ENCODE measurements around the gene CTXN1.
"Not testable (repeated sequence)": the region's sequence is repeated elsewhere in the genome, so short reads cannot be mapped to it uniquely, and the experiment has no call there.

Gene CTXN1

DNA sequence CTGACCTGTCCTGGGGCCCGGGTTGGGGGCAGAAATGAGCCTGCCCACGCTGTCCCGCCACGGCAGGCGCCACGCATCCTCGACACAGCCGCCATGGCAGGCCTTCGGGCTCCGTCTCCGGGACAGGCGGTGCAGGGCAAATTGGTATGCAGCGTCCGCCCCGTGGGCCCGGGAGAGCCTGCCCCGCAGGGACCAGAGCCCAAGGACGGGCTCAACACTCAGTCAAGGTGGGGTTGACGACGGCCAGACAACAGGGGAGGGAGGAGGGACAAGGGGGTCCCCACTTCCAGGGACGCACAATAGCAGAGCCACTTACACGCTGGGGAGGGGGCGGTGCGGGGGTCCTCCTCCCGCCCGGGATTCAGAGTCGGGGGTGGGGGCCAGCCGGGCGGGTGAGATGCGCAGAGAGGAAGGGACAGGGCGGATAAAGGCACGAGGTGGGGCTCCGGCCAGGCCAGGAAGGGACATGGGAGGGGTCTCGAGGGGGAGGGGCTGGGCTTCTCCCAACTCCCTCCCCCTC, 1.2 kb downstream of the CTXN1 start:
- DNase-seq: no peak

DNA sequence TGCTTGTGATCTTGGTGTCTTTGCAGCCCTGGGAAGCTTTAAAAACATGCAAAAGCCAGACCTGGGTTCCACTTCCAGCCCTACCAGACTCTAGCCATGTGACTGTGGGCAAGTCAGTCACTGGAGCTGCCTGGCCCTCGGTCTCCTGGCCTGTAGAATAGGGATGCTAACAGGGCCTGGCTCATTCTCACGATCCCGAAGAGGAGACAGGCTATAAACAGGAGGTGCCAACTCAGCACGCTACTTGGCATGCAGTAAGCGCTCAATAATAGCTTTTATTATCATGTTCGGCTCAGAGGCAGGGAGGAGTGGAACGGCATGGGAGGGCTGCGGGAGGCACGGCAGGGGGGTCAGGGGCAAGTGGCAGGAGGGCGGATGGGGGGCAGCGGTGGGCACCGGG, 1.7 kb downstream of the CTXN1 start:
- no peak for DNase-seq

- no peak for DNase-seq
These were observed 2.4 kb downstream of the CTXN1 start for GRCh38 chr19:7923295-7924191.

DNA sequence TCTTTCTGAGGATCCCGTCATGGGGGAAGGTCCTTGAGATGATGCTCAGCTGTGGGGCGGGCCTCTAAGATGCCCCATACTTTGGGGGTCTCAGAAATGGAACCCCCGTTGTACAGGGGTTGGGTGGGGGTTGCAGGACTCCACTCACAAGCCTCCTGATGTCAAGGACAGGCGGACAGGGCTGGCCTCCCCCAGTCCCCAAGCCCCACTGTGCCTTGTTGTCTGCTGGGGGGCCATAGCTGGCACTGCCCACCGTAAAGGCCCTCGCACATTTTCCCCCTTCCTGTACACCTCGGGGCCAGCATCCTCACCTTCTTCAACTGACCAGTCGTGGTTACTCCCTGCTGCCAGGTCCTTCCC, 3.1 kb downstream of the CTXN1 start:
- DNase-seq: no peak

- no peak for DNase-seq
These were observed 3.7 kb downstream of the CTXN1 start for GRCh38 chr19:7921967-7922835.

DNA sequence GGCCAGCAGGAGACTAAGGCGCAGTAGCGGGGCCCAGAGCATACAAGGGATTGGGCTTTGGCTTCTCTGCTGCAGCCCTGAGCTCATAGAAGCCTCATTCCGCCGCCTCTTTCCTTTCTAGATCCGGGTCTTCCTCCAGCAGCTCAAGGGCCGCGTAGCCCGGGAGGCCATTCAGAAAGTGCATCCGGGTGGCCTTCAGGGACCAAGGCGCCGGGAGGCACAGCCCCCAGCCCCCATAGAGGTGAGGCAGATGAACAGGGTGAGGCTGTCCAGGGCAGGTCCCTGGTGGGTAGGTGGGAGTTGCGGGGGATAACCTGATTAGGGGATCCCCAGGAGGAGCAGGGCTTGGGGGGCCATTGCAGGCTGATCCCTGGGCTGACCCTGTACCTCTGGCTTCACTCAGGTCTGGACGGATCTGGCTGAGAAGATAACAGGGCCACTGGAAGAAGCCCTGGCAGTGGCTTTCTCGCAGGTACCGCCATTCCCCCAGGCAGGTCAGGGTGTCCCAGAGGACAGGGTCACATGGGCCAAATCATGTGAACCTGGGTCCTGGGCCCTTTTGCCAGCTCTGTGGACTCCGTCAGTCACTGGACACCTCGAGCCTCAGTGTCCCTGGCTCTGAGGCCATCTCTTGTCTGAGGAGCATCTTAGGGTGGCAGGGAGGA, 4.5 kb downstream of the CTXN1 start:
- DNase-seq: no peak

GRCh38 chr19:7920519-7921301, 5.2 kb downstream of the CTXN1 start:
- peak; percentile 95 for DNase-seq

- DNase-seq: peak; percentile 90
These were observed 6.1 kb downstream of the CTXN1 start, which contains the start of gene SNAPC2 for GRCh38 chr19:7919610-7920518. TSS of gene SNAPC2 (plus strand) at chr19:7920338. CDS start at chr19:7920367, 29 bp downstream.

- no peak for DNase-seq
These were observed 7.1 kb downstream of the CTXN1 start for GRCh38 chr19:7918615-7919421.

GRCh38 chr19:7918062-7918614, 7.8 kb downstream of the CTXN1 start:
- not testable (repeated sequence) for DNase-seq

DNA sequence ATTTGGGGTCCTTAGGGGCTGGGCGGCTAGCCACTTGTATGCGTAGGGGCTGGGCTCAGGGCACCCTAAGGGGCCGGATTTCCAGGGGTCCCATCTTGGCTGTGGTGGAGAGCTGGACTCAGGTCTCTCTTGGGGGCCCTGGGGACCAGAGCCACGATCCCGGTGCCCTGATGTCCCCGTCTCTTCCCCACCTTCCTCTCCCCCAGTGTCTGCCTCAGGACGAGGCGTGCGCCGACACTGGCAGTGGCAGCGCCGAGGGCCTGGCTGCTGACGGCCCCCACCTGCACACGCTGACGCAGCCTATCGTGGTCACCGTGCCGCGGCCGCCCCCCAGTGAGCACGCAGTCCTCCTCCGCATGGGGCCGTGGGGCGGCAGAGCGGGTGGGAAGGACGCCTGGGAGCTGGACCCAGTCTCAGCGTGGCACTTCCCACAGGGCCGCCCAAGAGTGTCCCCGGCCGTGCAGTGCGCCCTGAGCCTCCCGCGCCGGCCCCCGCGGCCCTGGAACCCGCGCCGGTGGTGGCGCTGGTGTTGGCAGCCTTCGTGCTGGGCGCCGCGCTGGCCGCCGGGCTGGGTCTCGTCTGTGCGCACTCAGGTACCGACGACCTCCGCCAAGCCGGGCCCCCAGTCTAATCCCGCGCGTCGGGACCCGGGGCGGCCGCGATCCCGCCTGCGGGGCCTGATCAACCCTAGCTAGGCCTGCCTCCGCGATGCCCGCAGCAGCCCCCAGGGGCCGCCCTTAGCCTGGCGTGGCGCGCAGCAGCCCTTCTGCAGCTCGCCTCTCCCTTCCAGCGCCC, 8.5 kb downstream of the CTXN1 start:
- no peak for DNase-seq

- no peak for DNase-seq
These were observed 9.0 kb downstream of the CTXN1 start for GRCh38 chr19:7916955-7917266.

- DNase-seq: no peak
These were observed 9.6 kb downstream of the CTXN1 start for GRCh38 chr19:7916103-7916954.

DNA sequence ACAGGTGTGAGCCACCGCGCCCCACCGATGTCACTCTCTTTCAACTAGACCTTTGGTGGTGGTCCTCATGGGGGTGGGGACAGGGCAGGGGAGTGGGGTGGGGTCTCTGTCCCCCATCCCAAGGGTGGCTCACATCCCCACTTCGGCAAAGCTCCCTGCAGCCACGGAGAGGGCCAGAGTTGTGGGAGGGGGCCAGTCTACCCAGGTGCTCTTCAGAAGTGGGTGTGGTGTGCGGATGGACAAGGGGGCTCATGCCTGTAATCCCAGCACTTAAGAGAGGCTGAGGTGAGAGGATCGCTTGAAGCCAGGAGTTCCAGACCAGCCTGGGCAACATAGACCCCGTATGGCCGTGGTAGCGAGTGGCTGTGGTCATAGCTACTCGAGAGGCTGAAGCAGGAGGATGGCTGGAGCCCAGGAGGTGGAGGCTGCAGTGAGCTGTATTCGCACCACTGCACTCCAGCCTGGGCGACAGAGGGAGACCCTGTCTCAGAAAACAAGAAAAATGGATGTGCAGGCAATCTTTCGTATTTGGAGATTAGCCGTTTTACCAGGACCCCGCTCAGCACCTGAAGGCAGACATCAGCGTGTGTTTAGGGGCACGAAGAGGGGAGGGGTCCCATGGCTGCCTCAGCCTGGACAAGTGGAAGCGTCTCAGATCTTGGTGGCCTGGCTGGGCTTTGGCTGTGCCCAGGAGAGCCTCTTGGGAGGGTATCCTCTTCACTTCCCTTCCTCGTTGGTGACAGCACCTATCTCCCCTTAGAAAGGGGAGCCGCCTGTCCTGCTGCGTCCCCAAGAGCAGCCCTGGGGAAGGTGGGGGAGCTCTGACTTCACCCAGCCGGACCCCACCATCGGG, 10.5 kb downstream of the CTXN1 start:
- DNase-seq: no peak

GRCh38 chr19:7914598-7915045, 11.3 kb downstream of the CTXN1 start, which contains the start of gene TGFBR3L:
TSS of gene TGFBR3L (plus strand) at chr19:7914830.
- DNase-seq: no peak

- no peak for DNase-seq
These were observed 11.8 kb downstream of the CTXN1 start for GRCh38 chr19:7914099-7914498.

DNA sequence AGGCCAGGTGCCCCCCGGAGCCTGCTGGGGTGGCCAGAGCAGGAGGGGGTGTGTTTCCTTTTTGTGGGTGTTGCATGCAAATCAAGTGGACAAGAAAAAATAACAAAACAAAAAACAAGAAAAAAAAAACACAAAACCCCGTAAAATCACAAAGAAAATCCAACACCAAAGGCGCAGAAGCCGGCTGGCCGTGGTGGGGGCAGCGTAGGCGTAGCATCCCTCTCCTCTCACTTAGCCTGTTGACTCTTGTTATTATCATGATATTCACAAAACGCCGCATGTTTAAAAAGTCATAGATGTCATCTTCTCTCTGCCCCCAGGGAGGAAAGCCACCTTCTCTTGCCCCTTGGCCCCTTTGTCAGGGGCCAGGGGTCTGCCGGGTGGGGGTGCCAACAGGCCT, 12.3 kb downstream of the CTXN1 start:
- no peak for DNase-seq

All from DMS153 (cell line).